SK-N-SH (cell line): Measurements from ENCODE around the gene MMP19.
"Not testable (repeated sequence)": the region's sequence is repeated elsewhere in the genome, so short reads cannot be mapped to it uniquely, and the experiment has no call there.

Source experiments
- CTCF ChIP-seq: fragments of 200-600 bp; sonication (generic); IDR thresholded peaks from 2 replicates; pipeline ENCODE4 v1.6.1; 2017; ENCODE audit warnings: antibody characterized with exemption, mild to moderate bottlenecking, moderate library complexity
- ELF1 ChIP-seq: IDR thresholded peaks from 2 replicates; pipeline ENCODE4 v1.4.0; 2012
- JUND ChIP-seq: IDR thresholded peaks from 2 replicates; pipeline ENCODE4 v1.4.0; 2012
- MAX ChIP-seq: IDR thresholded peaks from 2 replicates; pipeline ENCODE4 v1.4.0; 2012; ENCODE audit warnings: low read depth
- MEF2A ChIP-seq: IDR thresholded peaks from 2 replicates; pipeline ENCODE4 v1.4.0; 2012; ENCODE audit warnings: low read depth, borderline replicate concordance
- TAF1 ChIP-seq: IDR thresholded peaks from 2 replicates; pipeline ENCODE4 v1.6.1; 2012; ENCODE audit warnings: low read depth, mild to moderate bottlenecking, low read length, moderate library complexity, borderline replicate concordance
- TEAD4 ChIP-seq: IDR thresholded peaks from 2 replicates; pipeline ENCODE4 v1.4.0; 2012; ENCODE audit warnings: mild to moderate bottlenecking, borderline replicate concordance; ENCODE audit not compliant: insufficient read depth
- YY1 ChIP-seq: IDR thresholded peaks from 2 replicates; pipeline ENCODE4 v1.4.0; 2012; ENCODE audit warnings: low read depth, mild to moderate bottlenecking

- not testable (repeated sequence) for TF ChIP-seq CTCF, MAX, TAF1, YY1, JUND, TEAD4, ELF1, MEF2A
Observed at GRCh38 chr12:55834400-55834799, 8.3 kb downstream of the MMP19 start.
